NCI-H748 (cell line): ENCODE measurements around the gene SPATS2L.

Experiments
- DNase-seq: peaks from one replicate; lab custom pipeline; 2025; ENCODE audit not compliant: unreplicated experiment; lab: John Stamatoyannopoulos, UW

Gene SPATS2L

DNA sequence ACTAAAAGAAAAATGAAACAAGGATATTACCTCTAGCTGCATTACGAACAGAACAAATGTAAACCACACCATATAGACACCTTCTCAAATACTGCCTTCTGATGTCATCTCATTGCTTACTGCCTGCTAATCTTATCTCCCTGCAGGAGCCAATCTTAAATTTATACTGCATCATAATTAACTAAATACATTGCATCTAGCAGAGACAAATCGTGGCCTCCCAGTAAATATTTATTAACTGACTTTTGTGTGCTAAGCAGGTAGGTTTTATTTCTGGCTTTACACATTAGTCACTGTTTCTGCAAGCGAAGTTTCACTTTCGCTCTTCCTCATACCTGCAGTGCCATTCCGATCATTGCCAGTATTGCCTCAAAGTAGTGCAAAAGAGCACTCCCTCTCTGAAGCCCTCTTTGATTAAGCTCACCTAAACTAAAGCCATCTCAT is 67.5 kb downstream of the SPATS2L start:
- no peak for DNase-seq

DNA sequence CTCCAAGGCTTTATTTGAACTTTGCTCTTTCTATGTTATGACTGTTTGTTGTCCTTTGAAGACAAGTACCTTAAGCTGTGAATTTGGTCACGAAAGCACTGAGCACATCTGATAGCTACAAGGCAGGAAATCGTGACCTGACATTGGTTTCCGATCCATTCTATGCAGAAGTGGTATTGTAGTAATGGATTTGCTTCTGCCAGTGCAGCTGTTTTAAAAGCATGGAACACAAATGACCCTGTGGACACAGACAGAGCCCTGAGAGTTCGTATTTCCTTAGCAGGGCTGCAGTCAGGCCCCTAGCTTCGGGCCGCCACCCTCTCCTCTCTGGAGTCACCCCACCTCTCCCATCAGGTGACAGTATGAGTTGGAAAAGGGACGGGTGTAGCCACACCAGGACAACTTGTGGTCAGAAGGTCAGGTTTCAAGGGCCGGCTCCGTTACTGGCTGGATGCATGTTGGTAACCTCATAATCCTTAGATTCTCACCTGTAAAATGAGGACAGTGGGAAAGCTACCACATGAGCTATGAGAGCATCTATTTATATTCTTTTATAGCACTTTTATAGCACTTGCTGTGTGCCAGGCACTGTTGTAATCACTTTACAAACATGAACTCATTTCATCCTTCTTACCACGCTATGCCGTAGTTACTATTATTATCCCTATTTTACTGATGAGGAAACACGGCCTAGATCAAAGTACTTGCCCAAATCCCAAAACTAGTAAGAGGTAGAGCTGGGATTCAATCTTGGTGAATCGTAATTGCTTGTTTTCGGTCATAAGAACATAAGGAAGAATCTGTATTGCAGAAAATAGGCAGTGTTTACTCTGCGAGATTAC is 70.2 kb downstream of the SPATS2L start:
- DNase-seq, result no peak

DNA sequence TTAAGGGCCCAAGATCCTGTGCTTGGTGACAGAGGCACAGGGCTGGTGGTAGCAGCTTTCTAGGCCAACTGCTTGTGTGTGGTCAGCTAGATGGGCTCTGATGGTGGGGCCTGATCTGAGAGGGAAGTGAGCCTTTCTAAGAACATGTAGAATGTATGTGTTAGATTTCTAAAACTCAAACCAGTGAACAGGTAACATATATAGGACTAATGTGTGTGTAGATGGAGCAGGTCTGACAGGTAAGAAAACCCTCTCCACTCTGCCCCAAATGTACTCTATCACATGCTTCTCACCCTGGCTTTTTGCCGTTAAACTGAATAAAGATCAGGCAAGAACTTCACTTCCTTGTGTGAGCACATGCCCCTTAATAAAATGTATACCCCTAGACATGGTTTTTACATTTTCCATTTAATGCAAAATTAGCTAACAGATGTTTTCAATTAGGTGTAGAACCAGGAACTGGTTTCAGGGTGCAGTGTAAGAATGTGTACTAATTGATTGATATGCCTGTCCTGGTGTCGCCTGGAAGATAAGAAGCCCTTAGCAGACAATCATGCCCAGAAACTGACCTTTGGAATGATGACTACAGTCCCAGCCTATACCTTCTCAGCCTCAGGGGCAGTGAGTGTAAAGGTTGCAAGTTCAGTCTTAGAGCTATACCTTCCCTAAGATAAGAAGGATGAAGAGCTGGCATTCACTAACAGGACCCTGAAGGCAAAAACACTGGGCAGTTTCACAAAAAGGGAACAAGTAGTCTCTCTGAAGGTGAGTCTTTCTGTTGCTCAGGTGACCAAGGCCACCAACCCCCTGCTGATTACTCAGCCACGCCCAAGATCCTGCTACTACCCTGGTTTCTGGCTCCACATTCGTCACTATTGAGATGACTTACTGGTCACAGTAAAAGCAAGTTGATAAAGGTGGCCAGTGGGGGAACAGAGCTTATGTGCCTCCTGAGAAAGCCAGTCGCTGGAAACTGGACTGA is 71.2 kb downstream of the SPATS2L start:
- DNase-seq, result peak; percentile 19

DNA sequence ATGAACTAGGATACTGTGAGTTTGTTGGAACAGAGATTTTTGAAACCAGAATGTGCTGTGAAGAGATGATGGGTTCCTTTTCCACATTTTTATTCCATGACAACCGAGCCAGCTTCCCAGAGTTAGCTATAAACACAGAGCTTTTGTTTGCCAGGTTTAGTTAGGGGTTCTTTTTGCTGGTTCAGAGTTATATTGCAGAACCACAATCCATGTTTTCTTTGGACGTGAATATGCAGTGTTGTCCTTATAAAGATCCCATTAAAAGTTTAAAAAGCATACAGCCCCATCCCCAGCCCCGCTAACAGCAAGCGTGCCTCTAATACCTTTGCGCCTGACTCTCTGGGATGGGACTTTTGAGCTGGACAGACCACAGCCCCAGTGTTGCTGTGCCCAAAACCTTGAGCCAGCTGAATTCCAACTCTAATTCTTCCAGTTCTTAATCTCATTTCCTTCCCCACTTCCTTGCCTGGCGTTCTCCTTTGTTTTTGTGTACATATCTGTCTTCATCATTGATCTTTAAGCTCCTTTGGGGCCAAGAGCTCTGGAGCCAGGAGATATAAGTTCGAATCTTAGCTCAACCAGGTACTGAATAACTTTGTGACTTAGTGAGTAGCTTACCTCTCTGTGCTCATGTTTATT is 72.3 kb downstream of the SPATS2L start:
- no peak for DNase-seq

DNA sequence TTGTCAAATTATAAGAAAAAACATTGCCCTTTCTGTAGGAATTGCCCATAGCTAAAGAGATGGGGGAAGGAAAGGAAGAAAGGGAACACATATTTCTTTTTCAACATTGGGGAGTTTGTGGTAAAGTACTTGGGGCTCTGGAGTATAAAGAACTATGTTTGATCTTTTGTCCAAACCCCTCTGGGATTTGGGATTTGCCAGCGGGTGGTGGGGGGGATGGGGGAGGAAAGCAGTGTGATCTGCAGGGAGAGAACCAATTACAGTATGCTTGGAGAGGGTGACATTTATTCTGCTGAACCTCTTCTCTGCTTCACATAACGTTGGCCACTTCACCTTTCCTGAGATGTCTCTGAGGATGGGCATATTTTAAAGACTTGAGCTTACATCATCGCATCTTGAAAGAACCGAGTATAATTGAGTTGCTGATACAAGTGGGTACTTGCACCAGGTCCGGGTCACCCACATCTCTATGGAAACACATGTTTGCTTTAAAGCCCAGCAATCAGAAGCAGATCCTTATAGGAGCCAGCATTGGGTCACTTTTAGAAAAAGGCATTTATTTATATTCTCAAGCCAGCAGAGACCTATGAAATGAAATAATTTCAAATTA is 73.1 kb downstream of the SPATS2L start:
- peak; percentile 50 for DNase-seq

DNA sequence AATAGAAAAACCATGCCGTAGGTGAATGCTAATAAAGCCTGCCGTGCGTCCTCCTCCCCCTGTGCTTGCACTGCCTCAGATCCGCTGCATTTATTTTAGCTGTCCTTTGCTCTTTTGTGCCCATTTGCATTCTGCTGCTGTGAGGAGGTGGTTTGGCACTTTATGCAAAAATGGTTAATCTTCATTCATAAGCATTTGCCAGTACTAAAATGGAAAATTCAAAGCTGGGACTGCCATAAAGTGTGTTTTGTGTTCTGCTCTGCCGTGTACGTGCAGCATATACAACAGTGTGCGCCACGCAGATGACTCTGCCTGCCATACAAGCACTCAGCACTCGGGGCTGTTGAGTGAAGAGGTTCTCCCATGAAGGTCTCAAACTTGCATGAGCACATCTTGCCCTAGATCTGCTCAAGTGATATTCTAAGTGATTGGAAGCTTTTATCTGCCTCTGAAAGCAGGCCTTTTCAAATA is 73.6 kb downstream of the SPATS2L start:
- no peak for DNase-seq

DNA sequence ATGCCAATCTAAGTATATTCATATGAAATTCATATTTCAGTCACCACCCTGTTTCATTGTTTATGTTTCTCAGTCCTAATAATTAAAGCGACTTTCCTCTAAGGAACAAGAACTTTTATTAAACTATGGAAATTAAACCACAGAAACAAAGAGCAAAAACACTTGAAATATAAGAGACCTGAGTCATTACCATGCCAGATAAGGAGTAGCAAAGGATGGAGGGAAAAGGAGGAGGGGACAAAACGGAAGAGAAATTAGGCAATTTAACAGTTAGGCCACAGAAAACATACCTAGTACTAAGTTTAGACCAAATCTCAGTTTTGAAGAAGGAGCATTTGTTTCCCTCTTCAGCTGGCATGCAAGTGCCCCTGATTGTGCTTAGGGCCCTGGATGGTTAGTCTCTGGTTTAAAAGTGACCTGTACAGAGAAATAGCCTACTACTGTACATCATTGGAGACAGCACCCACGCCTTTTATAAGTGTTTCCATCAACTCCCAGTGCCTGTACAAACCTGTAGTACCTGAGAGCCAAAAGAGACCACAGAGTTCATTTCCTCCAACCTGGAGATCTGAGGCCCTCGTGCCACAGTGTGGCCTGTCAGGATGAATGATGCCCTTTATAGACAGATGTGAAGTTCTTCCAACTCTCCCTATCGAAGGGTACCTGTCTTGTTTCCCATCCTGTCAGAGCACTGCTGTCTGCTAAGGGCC is 74.5 kb downstream of the SPATS2L start:
- DNase-seq, result no peak

DNA sequence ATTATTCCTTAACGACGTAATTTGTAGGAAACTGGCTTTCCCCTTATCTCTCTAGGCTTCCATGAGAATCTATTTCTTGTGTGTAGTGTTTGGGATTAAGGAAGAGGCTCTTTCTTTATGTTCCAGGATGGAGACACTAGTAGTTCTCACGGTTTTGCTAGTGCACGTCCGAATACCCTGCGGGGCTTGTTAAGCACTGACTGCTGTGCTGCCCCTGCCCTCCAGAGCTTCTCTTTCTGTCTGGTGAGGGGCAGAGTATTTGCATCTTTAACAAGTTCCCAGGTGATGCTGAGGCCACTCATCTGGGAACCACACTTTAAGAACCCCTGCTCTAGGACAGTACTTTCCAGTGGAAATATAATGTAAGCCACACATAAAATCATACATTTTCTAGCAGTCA is 76.4 kb downstream of the SPATS2L start:
- no peak for DNase-seq

DNA sequence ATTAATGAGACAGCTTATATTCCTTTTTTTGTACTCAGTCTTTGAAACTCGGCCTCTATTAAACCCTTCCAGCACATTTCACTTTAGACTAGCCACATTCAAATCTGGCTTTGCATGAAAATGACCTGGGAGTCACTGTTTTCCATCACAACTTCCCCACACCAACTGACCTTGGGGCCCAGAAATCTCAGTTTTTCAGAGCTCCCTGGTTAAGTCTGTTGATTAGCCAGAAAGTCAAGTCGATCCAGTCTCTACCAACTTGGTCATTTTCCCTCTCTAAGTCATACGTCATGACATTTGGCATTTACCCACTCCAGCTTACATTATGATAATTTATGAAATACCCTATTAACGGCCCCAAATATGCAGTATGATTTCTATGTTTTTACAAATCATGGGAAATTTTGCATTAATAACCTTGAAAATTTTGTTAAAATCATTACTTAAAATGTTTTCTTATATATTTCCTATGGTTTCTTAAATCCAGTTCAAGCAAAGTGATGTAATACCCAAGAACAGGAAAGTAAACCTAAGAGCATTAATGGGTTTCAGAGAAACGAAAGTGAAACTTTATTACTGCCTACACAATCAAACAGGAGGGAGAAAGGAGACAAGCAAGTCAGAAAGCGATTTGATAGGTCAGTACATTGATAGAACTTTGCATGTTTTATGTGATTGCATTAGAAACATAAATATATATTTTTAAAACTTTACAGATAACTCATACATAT is 77.1 kb downstream of the SPATS2L start:
- DNase-seq, result no peak

DNA sequence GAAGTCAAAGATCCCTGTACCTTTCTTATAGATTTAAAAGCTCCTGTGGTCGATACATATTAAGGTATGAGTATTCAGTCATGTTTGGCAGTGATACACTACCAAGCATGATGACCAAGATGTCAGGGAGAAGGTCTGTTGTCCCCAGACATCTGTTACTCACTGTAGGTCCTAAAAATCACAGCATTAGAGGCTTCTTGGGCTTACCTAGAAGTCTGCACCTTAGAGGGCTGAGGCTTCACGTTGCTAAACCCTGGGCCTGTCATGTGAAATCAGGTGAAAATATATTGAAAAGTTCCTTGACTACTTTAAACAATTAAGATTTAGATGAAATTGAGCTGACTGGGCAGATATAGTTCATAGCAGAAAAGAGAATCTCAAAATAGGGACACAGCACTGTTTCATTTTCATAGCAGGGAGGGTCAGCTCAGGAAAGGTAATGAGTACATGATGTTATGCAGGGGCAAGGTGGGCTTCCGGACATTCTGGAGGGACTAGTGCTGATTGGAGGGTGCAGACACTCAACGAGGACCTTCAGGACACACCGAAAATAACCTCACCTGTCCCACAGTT is 78.7 kb downstream of the SPATS2L start:
- no peak for DNase-seq

DNA sequence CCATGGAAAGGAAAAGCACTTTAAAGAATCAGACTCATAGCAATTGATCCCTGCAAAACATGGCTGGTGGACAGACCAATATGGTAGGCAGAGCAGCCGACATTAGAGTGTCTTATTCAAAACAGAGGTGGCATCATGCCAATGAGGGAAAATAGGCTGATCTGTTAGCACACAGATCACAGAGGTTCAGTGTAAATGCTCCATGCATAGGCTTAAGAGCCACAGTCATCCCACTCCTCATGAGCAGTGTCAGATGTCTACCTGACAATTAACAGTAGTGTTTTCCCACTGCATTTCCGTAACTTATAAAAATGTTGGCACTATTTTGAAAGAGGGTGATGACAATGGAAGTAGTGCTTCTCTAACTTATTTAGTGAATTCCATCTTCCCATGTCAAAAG is 86.7 kb downstream of the SPATS2L start:
- DNase-seq, result peak; percentile 69

DNA sequence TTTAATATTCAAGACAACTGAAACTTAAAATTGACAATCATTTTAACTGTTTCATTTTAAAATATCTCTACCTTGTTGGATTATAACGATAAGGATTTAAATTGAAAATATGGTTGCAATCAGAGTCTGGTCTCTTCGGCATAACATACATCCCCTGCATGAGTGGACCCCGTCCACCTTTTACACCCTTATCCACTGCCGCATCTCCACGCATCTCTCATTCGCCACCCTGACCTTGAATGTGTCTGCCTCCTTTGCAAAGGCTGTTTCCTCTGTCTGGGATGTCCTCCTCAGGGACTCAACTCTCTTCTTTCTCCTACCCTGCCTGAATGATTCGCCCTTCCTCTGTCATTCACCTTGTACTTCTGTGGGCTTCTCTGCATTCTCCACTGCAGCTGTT is 87.6 kb downstream of the SPATS2L start:
- no peak for DNase-seq

DNA sequence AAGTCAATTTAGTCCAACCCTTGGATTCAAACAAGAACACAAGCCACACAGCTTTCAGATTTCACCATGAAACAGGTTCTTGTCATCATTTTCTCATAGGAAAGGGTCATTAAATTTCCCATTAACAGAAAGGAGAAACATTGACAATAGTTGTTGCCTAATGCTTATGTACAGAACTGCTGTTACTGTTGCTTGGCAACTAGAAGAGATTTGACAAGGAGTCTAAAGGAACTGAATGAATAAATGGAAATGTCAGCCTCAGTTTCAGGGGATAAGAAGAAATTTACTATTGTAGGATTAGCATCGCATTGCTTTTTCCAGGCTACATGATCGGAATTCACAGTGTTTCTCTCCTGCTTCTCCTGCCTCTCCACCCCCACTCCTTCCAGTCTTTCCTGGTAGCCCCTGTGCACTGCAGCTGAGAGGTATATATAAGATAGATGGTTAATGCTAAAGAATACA is 90.3 kb downstream of the SPATS2L start:
- DNase-seq, result peak; percentile 92

DNA sequence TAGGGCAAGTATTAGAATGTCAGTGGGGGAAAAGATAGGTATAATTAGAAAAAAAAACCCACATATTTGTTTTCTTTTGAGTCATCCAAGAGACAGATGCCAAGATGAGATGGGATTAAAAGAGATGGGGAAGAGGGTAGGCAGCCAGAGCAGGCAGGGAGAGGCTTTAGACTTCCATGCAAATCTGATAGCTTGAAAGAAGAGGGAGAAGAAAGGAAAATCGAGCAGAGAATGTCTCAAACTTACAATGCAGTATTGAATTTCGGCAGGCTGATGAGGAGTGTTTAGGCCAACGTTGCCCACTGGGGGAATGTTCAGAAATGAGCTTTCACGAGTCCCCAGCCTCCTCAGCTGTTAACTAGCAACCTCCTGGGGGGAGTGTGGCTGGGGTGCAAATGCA is 91.3 kb downstream of the SPATS2L start:
- DNase-seq, result no peak

DNA sequence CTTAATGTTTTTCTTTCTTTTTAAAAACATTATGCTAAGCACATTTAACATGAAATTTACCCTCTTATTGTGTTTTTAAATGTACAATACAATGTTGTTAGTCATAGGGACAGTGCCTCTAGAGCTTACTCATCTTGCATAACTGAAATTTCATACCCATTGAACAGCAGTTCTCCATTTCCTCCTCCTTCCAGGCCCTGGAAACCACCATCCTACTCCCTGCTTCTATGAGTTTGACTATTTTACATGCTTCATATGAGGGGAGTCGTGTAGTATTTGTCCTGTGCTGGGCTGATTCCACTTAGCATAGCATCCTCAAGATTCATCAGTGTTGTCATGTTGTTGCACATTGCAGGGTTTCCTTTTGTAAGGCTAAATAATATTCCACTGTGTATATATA is 92.6 kb downstream of the SPATS2L start:
- no peak for DNase-seq

DNA sequence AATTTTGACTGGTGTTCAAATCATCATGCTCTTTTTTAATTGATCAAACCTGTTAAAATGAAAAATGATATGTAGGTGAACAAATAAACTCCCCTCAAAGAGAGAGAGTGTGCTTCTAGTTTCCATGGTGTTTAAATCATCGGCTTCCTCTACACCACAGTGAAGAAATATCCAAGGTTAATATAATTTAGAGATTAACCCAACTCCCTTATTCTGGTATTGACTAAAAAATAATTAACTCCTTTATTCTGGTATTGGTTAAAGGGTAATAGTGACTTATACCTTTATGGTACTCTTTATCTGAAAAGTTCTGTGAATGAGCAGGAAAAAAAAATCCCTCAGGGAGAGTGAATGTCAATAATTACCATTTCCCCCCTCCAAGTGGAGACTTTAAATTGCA is 93.1 kb downstream of the SPATS2L start:
- no peak for DNase-seq

DNA sequence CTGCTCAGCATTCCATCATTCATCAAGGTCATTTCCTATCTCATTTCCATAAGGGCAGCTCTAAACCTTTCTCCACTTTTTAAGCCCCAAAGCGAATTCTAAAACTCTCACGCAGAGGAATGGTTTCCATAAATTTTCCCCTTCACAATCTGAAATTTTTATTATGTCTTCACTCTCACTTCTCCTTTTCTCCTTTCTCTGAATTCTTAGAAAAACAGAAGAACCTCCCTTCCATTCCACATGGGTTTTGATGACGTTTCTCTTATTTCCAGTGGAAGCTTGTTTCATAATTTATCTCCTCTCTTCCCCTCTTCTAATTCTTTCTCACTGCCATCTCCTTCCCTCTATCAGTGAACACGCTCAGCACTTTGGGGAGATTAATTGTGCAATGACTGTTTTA is 97.3 kb downstream of the SPATS2L start:
- DNase-seq, result no peak

DNA sequence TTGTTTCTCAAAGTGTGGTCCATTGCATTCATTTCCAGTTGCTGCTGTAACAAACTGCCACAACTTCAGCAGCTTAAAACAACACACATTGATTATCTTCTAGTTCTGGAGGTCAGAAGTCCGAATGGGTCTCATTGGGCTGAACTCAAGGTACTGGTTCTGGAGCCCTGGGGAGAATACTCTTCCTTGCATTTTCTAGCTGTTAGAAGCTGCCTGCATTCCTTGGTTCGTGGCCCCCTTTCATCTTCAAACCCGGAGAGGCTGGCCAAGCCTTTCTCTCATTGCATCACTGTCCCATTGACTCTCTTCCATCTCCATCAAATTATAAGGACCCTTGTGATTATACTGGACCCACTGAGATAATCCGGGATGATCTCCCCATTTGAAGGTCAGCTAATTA is 98.1 kb downstream of the SPATS2L start:
- DNase-seq, result no peak
